Heart left ventricle (tissue), 16 donors: ENCODE data around the gene NBPF3. TPM values are rescaled to one million over a fixed set of nuclear protein-coding genes. Genes with fewer than 3 reads are reported as not detected.
"Not testable (repeated sequence)": the region's sequence is repeated elsewhere in the genome, so short reads cannot be mapped to it uniquely, and the experiment has no call there.

Source experiments
- ATAC-seq, 4 donors: fragments of 200-7000 bp; cut with Tn5 transposase; one replicate each; pipeline ENCODE4 v1.9.1; 2020 to 2022; ENCODE audit warnings: moderate library complexity in 4 of 4, mild to moderate bottlenecking in 3 of 4, moderate number of reproducible peaks in 1 of 4
- DNase-seq, 5 donors: peaks; one replicate each; pipeline ENCODE4 v3.0.0-alpha.2; 2020
- H3K27ac ChIP-seq, 12 donors: fragments of 200-600 bp; sonication (generic) in 4 of 12; one replicate each; pipeline versions ENCODE4 v1.5.0 to v1.8.0; 2016 to 2022; ENCODE audit warnings: mild to moderate bottlenecking in 2 of 12
- H3K27me3 ChIP-seq, 9 donors: fragments of 200-600 bp; sonication (generic) in 2 of 9; one replicate each; pipeline versions ENCODE4 v1.5.1 to v1.8.0; 2016 to 2022; ENCODE audit warnings: mild to moderate bottlenecking in 3 of 9
- H3K36me3 ChIP-seq, 9 donors: fragments of 200-600 bp; sonication (generic) in 2 of 9; one replicate each; pipeline versions ENCODE4 v1.5.0 to v1.8.0; 2018 to 2022; ENCODE audit warnings: mild to moderate bottlenecking in 2 of 9
- H3K4me1 ChIP-seq, 12 donors: fragments of 200-600 bp; sonication (generic) in 4 of 12; one replicate each; pipeline versions ENCODE4 v1.5.0 to v1.8.0; 2016 to 2022; ENCODE audit warnings: mild to moderate bottlenecking in 3 of 12
- H3K4me3 ChIP-seq, 12 donors: fragments of 200-600 bp; sonication (generic) in 4 of 12; one replicate each; pipeline versions ENCODE4 v1.5.0 to v1.8.0; 2017 to 2022; ENCODE audit warnings: mild to moderate bottlenecking in 9 of 12, moderate library complexity in 4 of 12
- H3K9me3 ChIP-seq, 12 donors: fragments of 200-600 bp; sonication (generic) in 4 of 12; one replicate each; pipeline versions ENCODE4 v1.5.0 to v1.8.0; 2016 to 2022; ENCODE audit warnings: mild to moderate bottlenecking in 1 of 12
- POLR2A ChIP-seq, 2 donors: fragments of 450-650 bp; IDR thresholded peaks; one replicate each; pipeline ENCODE4 v1.6.1; 2017; ENCODE audit warnings: antibody characterized with exemption in 2 of 2, mild to moderate bottlenecking in 2 of 2, moderate library complexity in 2 of 2
- WGBS, 4 donors: extraction: QIAGEN DNeasy Blood & Tissue Kit in 2 of 4; methylation state at CpG; one replicate each; pipeline versions ENCODE4 v1.1.5 to v1.1.7; 2013 to 2018; 5-methylcytosine and 5-hydroxymethylcytosine counted together
- intact Hi-C, 10 donors: fragments of 100-400 bp; cut with DNase I; formaldehyde crosslinking; loops; one replicate each; pipeline versions ENCODE4 v1.11.1 to v1.14.2; 2022
- polyA plus RNA-seq, 2 donors: library from polyadenylated mRNA; stranded (reverse); fragments of 200-250 nt; gene quantifications; one replicate each; pipeline ENCODE4 v1.2.3, GENCODE V29; 2013
- total RNA-seq, 9 donors: library from RNA; depleted of rRNA in 2 of 9; stranded (reverse); fragments of >200 nt in 2 of 9; fragmentation: NEBNext Ultra II Directional in 3 of 9; extraction: Animal tissue kit (Norgen Biotek cat#: 25700) in 3 of 9; gene quantifications; one replicate each; pipeline versions ENCODE4 v1.1.0 to v1.2.4, GENCODE V29; 2016 to 2023
- TF ChIP-seq, protein P1 (sequence below), 12 donors: fragments of 200-600 bp; sonication (generic) in 4 of 12; IDR thresholded peaks; one replicate each; pipeline versions ENCODE4 v1.5.0 to v1.8.0; 2018 to 2022; ENCODE audit warnings: antibody characterized with exemption in 12 of 12, mild to moderate bottlenecking in 5 of 12
- donor health status: ischemic (EF 13 %, LVEDD 7.1; RV severe dilation, severe dysfunction).
- donor health status: healthy with polysubstance abuse.
- donor health status: DM: no; HTN: yes; CAD: no.
- donor health status: DM: no; HTN: no; CAD: no.
- donor health status: ischemic (EF 25% LVEDD 6.9; RV normal size, moderate dysfunction).
- donor health status: ischemic (EF 25% LVEDD 5.7; RV mildly dilated, moderate dysfunction).
- donor health status: healthy.
- donor health status: DM: yes; HTN: yes; CAD: no.
- donor health status: ischemic (EF 35%, LVEDD 5.7; RV mildly dilated, moderate dysfunction).
- donor health status: nonischemic (EF 11% LVEDD 7.7; RV severe dilation, severe dysfunction).
- donor health status: DM: yes; HTN: yes; CAD: no.
- donor health status: PGD.
- donor health status: ischemic (EF 29% LVEDD 5.4; RV normal size, mild dysfunction).
- donor health status: nonischemic (EF 23%, LVEDD 6.1; RV moderate dilation, normal function).

Gene NBPF3
- total and polyA plus RNA-seq, 11 donors: 1.1 to 7.3 (median 4.0) TPM

DNA sequence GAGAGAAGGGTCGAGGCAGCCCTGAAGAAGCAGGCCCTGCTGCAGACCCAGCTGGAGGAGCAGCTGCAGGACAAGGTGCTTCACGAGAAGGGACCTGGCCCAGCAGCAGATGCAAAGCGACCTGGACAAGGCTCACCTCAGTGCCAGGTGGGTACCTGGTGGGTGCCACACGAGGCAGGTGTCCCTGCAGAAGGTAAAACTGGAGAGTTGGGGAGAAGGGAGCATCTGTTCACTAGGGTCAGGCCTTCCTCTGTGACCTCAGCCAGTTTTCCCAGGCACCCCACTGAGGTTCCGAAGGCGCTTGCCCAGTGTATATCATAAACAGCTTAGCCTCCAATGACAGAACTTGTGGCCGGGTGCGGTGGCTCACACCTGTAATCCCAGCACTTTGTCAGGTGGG lies 5.5 kb upstream of the NBPF3 start:
- H3K4me1 ChIP-seq: peaks cover 0 to 11% (median 0%) of the 10 kb centered on the region in 12 donors
- H3K4me3 ChIP-seq: no peak overlapping the region
- TF ChIP-seq, protein P1, sequence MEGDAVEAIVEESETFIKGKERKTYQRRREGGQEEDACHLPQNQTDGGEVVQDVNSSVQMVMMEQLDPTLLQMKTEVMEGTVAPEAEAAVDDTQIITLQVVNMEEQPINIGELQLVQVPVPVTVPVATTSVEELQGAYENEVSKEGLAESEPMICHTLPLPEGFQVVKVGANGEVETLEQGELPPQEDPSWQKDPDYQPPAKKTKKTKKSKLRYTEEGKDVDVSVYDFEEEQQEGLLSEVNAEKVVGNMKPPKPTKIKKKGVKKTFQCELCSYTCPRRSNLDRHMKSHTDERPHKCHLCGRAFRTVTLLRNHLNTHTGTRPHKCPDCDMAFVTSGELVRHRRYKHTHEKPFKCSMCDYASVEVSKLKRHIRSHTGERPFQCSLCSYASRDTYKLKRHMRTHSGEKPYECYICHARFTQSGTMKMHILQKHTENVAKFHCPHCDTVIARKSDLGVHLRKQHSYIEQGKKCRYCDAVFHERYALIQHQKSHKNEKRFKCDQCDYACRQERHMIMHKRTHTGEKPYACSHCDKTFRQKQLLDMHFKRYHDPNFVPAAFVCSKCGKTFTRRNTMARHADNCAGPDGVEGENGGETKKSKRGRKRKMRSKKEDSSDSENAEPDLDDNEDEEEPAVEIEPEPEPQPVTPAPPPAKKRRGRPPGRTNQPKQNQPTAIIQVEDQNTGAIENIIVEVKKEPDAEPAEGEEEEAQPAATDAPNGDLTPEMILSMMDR (IDR thresholded peaks at IDR 0.05): no peak
- TF ChIP-seq POLR2A (IDR thresholded peaks at IDR 0.05): no peak
- ATAC-seq: no peak
- intact Hi-C loops: no loop called here
- H3K27me3 ChIP-seq: peaks cover 0 to 7% (median 0%) of the 10 kb centered on the region in 9 donors
- DNase-seq: no peak
- H3K9me3 ChIP-seq: no peaks in the 10 kb centered on the region
- WGBS, 4 donors: 85 to 93% (median 92%) methylated on average over 8 of the region's 8 CpGs
- H3K36me3 ChIP-seq: no peaks in the 10 kb centered on the region
- no peak overlapping the region for H3K27ac ChIP-seq

DNA sequence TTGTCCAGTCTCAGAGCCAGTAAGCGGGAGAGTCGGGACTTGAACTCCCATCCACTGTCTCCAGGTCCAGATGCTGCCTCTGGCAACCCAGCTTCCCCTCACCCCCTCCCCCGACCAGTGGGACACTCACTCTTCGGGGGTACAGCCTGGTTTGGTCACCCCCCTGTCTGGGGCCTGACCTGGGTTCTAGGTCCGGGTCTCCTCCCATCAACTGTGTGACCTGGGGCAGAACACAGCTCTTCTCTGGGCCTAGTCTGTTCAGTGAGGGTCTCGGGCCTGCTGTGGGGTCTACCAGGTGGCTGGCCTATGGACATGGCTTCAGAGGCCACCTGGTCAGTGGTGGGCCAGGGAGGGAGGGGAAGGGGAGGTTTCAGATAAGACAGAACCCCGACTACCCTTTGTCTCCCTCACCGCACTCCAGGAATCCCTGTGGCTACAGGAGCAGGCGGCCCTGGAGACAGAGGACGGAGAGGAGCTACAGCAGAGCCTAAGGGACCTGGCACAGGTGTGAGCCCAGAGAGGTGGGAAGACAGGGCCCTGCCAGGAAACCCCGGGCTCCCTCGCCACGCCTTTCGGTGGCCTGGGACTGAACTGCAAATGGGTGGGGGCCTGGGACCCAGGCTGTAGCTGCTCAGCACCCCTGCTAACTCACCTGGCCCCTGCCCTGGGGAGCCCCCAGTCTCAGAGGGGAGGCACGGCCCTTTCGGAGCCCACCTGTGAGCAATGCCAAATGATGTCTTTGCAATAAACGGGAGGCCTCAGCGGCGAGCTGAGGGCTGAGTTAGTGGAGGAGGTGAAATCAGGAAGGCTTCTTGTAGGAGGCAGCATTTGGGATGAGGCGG lies 4.1 kb upstream of the NBPF3 start:
- H3K4me1 ChIP-seq: peaks cover 0 to 17% (median 5%) of the 10 kb centered on the region in 12 donors
- H3K27ac ChIP-seq: no peak overlapping the region
- ATAC-seq (no peak), DNase-seq (no peak)
- TF ChIP-seq, protein P1 (IDR thresholded peaks at IDR 0.05): no peak
- TF ChIP-seq POLR2A (IDR thresholded peaks at IDR 0.05): no peak
- no peaks in the 10 kb centered on the region for H3K9me3 ChIP-seq
- peak overlapping the region in 6 of 12 donors; percentile 25 to 51 (median 41) for H3K4me3 ChIP-seq
- intact Hi-C loops: no loop called here
- H3K36me3 ChIP-seq: no peaks in the 10 kb centered on the region
- H3K27me3 ChIP-seq: peaks cover 0 to 7% (median 0%) of the 10 kb centered on the region in 9 donors
- WGBS, 4 donors: 79 to 84% (median 84%) methylated on average over 10 to 20 of the region's 20 CpGs

DNA sequence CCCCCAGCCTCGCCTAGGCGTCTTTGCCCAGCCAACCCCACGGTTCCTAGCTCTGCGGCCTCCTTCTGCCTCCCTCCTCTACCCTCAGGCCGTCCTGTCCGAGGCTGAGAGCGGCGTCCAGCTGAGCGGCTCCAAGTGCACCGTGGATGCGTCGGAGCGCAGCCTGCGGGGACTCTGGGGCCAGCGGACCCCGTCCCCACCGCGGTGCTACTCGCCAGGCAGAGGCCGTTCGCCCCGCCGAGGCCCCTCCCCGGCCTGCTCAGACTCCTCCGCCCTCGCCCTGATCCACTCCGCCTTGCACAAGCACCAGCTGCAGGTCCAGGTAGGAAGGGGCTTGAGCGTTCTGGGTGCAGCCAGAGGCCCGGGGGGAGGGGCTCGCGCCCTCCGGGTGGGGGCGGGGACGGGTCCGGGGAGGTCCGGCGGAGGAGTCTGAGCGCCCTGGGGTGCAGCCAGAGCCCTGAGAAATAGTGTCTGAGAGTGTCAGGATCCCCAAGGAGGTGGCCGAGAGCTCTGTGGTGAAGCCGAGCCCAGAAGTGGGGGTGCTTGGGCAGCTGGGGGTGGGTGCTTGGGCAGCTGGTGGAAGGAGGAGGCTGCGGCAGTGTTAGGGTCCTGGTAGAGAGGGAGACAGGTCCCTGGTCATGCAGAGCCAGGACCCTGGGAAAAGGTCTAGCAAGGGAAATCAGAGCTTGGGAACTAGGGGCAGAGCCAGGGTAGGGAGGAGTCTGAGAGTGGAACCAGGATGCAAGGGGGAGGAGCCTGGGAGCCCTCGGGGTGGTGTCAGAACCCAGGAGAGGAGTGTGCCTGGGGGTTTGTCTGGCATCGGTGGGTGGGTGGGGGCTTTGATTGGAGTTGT lies 3.2 kb upstream of the NBPF3 start:
- Histone ChIP-seq H3K4me1 (peaks cover 0 to 19% (median 8%) of the 10 kb centered on the region in 12 donors), H3K27me3 (peaks cover 0 to 7% (median 0%) of the 10 kb centered on the region in 9 donors), H3K9me3 (no peaks in the 10 kb centered on the region), H3K36me3 (no peaks in the 10 kb centered on the region), H3K4me3 (peak overlapping the region in 11 of 12 donors; percentile 17 to 51 (median 45)), H3K27ac (no peak overlapping the region)
- 7 to 12% (median 11%) methylated on average over 16 to 43 of the region's 43 CpGs for WGBS, 4 donors
- TF ChIP-seq, protein P1 (IDR thresholded peaks at IDR 0.05): no peak
- TF ChIP-seq POLR2A (IDR thresholded peaks at IDR 0.05): no peak
- DNase-seq (no peak), ATAC-seq (peak in 3 of 4 donors; percentile 44 to 52 (median 51))
- intact Hi-C loops: no loop called here

DNA sequence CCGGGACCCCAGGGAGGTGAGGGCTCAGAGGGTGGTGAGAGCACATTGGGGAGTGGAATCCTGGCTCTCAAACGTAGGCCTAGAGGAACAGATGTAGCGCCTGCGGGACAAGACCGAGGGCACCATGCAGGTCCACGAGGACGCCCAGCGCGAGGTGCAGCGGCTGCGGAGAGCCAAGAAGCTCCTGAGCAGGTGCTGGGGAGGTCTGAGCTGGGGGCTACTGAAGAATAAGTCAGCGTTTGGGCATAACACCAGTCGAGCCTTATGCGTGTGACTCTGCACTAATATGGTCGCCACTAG lies 2.6 kb upstream of the NBPF3 start:
- no peaks in the 10 kb centered on the region for H3K9me3 ChIP-seq
- WGBS, 4 donors: 62 to 69% (median 65%) methylated on average over 12 to 15 of the region's 15 CpGs
- ATAC-seq: no peak
- intact Hi-C loops: no loop called here
- H3K4me1 ChIP-seq: peaks cover 0 to 19% (median 8%) of the 10 kb centered on the region in 12 donors
- H3K4me3 ChIP-seq: peak overlapping the region in 8 of 12 donors; percentile 28 to 51 (median 48)
- H3K36me3 ChIP-seq: no peaks in the 10 kb centered on the region
- DNase-seq: no peak
- peaks cover 0 to 7% (median 0%) of the 10 kb centered on the region in 9 donors for H3K27me3 ChIP-seq
- no peak overlapping the region for H3K27ac ChIP-seq
- TF ChIP-seq, protein P1 (IDR thresholded peaks at IDR 0.05): no peak
- TF ChIP-seq POLR2A (IDR thresholded peaks at IDR 0.05): no peak

DNA sequence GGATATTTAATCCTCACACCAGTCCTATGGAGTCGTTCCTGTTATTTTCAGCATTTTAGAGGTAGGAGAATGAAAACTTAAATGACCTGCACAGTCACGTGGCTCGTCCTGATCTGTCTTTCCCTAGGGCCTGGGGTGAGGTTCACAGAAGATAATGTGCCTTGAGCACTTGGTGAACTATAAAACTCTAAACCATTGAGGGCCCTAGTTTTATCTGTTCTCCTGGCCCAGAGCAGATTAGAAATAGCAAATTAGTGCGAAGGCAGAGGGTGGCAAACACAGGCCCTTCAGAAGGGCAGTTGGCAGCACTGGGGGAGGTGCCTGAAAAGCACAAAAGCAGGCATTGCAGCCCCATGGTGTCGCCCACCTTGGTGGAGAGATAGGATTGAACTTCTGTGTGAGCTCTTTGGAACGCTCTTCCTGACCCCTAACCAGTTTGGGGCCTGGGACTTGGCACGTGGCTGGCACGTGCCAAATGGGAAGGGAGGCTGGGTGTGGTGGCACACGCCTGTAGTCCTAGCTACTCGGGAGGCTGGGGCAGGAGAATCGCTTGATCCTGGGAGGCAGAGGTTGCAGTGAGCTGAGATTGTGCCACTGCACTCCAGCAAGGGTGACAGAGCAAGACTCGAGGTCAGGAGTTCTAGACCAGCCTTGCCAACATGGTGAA lies 1.2 kb upstream of the NBPF3 start:
- intact Hi-C loops, H3K27me3 ChIP-seq, H3K4me3 ChIP-seq, ATAC-seq, H3K36me3 ChIP-seq, H3K9me3 ChIP-seq, DNase-seq, H3K27ac ChIP-seq: not testable (repeated sequence)
- peaks cover 0 to 19% (median 8%) of the 10 kb centered on the region in 12 donors for H3K4me1 ChIP-seq
- WGBS, 4 donors: 65 to 79% (median 73%) methylated on average over 10 to 12 of the region's 12 CpGs
